IMR-90 (cell line): Measurements from ENCODE around the gene SCARF2. TPM values are rescaled to one million over a fixed set of nuclear protein-coding genes. Genes with fewer than 3 reads are reported as not detected.

Source experiments
- ATAC-seq: fragments of 200-7000 bp; cut with Tn5 transposase; 2 replicates; pipeline ENCODE4 v1.9.1; 2020; ENCODE audit warnings: low read depth, mild to moderate bottlenecking, moderate library complexity
- BruUV-seq: library from RNA; stranded (reverse); fragments of 400-500 nt; replicated peaks from 2 replicates; lab custom pipeline; 2021; lab: Mats Ljungman, UMichigan
- CTCF ChIA-PET: fragments of 300-600 bp; formaldehyde crosslinking; extraction: SDS; loops from one replicate; lab custom pipeline; 2021; ENCODE audit warnings: antibody characterized with exemption; lab: Yijun Ruan, JAX
- POLR2A ChIA-PET: fragments of 300-600 bp; sonication (Branson Sonifier 250); formaldehyde crosslinking; loops from one replicate; lab custom pipeline; 2022; ENCODE audit warnings: antibody characterized with exemption; ENCODE audit not compliant: unreplicated experiment; lab: Charles Lee
- DNase-seq: peaks from one replicate; pipeline ENCODE4 v3.0.0; 2013
- H2AFZ ChIP-seq: replicated peaks from 2 replicates; pipeline ENCODE3; 2013; ENCODE audit warnings: low read length, mild to moderate bottlenecking; ENCODE audit not compliant: poor library complexity
- H2AK5ac ChIP-seq: 2 replicates; pipeline ENCODE4 v1.6.1; 2013; ENCODE audit warnings: low read depth, low read length, inconsistent platforms
- H2AK9ac ChIP-seq: replicated peaks from 2 replicates; pipeline ENCODE3; 2013; ENCODE audit warnings: mild to moderate bottlenecking, low read depth, low read length, moderate library complexity; ENCODE audit not compliant: poor library complexity
- H2BK120ac ChIP-seq: 2 replicates; pipeline ENCODE4 v1.6.1; 2013; ENCODE audit warnings: low read depth, low read length, inconsistent platforms
- H2BK15ac ChIP-seq: 3 replicates; pipeline ENCODE4 v1.6.1; 2013; ENCODE audit warnings: low read depth, low read length, inconsistent platforms
- H2BK20ac ChIP-seq: 2 replicates; pipeline ENCODE4 v1.6.1; 2013; ENCODE audit warnings: low read depth, mild to moderate bottlenecking, inconsistent platforms, low read length, moderate library complexity
- H2BK5ac ChIP-seq: 2 replicates; pipeline ENCODE4 v1.6.1; 2013; ENCODE audit warnings: mild to moderate bottlenecking, low read depth, low read length, inconsistent platforms; ENCODE audit not compliant: poor library complexity, severe bottlenecking
- H3K14ac ChIP-seq: replicated peaks from 2 replicates; pipeline ENCODE4 v1.6.1; 2013; ENCODE audit warnings: low read depth, low read length, inconsistent platforms
- H3K18ac ChIP-seq: 2 replicates; pipeline ENCODE4 v1.6.1; 2013; ENCODE audit warnings: low read depth, low read length, control low read depth
- H3K23ac ChIP-seq: 2 replicates; pipeline ENCODE4 v1.6.1; 2013; ENCODE audit warnings: low read depth, low read length, inconsistent platforms
- H3K27ac ChIP-seq: 2 replicates; pipeline ENCODE4 v1.5.1; 2013; ENCODE audit warnings: mild to moderate bottlenecking, control low read depth, low read length; ENCODE audit not compliant: insufficient read depth
- H3K27me3 ChIP-seq: 2 replicates; pipeline ENCODE4 v1.6.1; 2013; ENCODE audit warnings: low read length; ENCODE audit not compliant: control insufficient read depth, insufficient read depth
- H3K36me3 ChIP-seq: 2 replicates; pipeline ENCODE4 v1.6.1; 2013; ENCODE audit warnings: low read length, mixed read lengths; ENCODE audit not compliant: control insufficient read depth, insufficient read depth
- H3K4ac ChIP-seq: 2 replicates; pipeline ENCODE4 v1.6.1; 2013; ENCODE audit warnings: low read depth, low read length, inconsistent platforms
- H3K4me1 ChIP-seq: 2 replicates; pipeline ENCODE4 v1.6.1; 2013; ENCODE audit warnings: low read length, mixed read lengths; ENCODE audit not compliant: control insufficient read depth, insufficient read depth
- H3K4me2 ChIP-seq: 2 replicates; pipeline ENCODE4 v1.6.1; 2013; ENCODE audit warnings: low read depth, mild to moderate bottlenecking, control low read depth, low read length, moderate library complexity
- H3K4me3 ChIP-seq: 2 replicates; pipeline ENCODE4 v1.5.1; 2013; ENCODE audit warnings: low read depth, mild to moderate bottlenecking, control low read depth, low read length, moderate library complexity; ENCODE audit not compliant: insufficient read depth
- H3K56ac ChIP-seq: 2 replicates; pipeline ENCODE4 v1.6.1; 2013; ENCODE audit warnings: low read length, inconsistent platforms; ENCODE audit not compliant: insufficient read depth; ENCODE audit errors: extremely low read depth
- H3K79me1 ChIP-seq, 2 experiments: 2 replicates each; pipeline ENCODE4 v1.6.1; 2013; ENCODE audit warnings: low read length in 2 of 2, inconsistent platforms in 1 of 2, low read depth in 1 of 2
- H3K9ac ChIP-seq: 2 replicates; pipeline ENCODE4 v1.6.1; 2013; ENCODE audit warnings: low read depth, low read length, control low read depth
- H3K9me1 ChIP-seq: 2 replicates; pipeline ENCODE4 v1.6.1; 2013; ENCODE audit warnings: low read length, inconsistent platforms; ENCODE audit not compliant: insufficient read depth
- H3K9me3 ChIP-seq: 2 replicates; pipeline ENCODE4 v1.6.1; 2013; ENCODE audit warnings: low read length; ENCODE audit not compliant: control insufficient read depth, insufficient read depth
- H4K20me1 ChIP-seq: 2 replicates; pipeline ENCODE4 v1.6.1; 2013; ENCODE audit warnings: low read length, inconsistent platforms; ENCODE audit not compliant: insufficient read depth
- H4K5ac ChIP-seq: 2 replicates; pipeline ENCODE4 v1.6.1; 2013; ENCODE audit warnings: mild to moderate bottlenecking, low read depth, low read length, control low read depth
- H4K8ac ChIP-seq, 2 experiments: 2 replicates each; pipeline ENCODE4 v1.6.1; 2013; ENCODE audit warnings: low read depth in 2 of 2, low read length in 2 of 2, control low read depth in 1 of 2, inconsistent platforms in 1 of 2
- H4K91ac ChIP-seq: 2 replicates; pipeline ENCODE4 v1.6.1; 2013; ENCODE audit warnings: low read depth, low read length, inconsistent platforms; ENCODE audit not compliant: insufficient read depth
- BHLHE40 ChIP-seq: fragments of 150-350 bp; IDR thresholded peaks from 2 replicates; pipeline ENCODE4 v1.6.1; 2016; ENCODE audit warnings: mild to moderate bottlenecking, low read depth, low read length
- CEBPB ChIP-seq: IDR thresholded peaks from 2 replicates; pipeline ENCODE4 v1.6.1; 2012; ENCODE audit warnings: low read depth, low read length, improper control_type of control experiment
- CHD1 ChIP-seq: IDR thresholded peaks from 2 replicates; pipeline ENCODE4 v1.6.1; 2012; ENCODE audit warnings: low read depth, low read length, improper control_type of control experiment
- FOS ChIP-seq: fragments of 150-350 bp; IDR thresholded peaks from 2 replicates; pipeline ENCODE4 v1.6.1; 2016; ENCODE audit warnings: low read depth, low read length
- MAFK ChIP-seq: IDR thresholded peaks from 2 replicates; pipeline ENCODE4 v1.6.1; 2012; ENCODE audit warnings: low read depth, low read length, improper control_type of control experiment
- MAZ ChIP-seq: IDR thresholded peaks from 2 replicates; pipeline ENCODE4 v1.6.1; 2012; ENCODE audit warnings: low read depth, mild to moderate bottlenecking, low read length, improper control_type of control experiment, moderate library complexity, borderline replicate concordance
- MXI1 ChIP-seq: IDR thresholded peaks from 2 replicates; pipeline ENCODE4 v1.6.1; 2012; ENCODE audit warnings: low read depth, mild to moderate bottlenecking, low read length, moderate library complexity, borderline replicate concordance
- NFE2L2 ChIP-seq: fragments of 150-350 bp; IDR thresholded peaks from 2 replicates; pipeline ENCODE4 v1.6.1; 2016; ENCODE audit warnings: low read depth, mild to moderate bottlenecking, low read length
- POLR2A ChIP-seq: IDR thresholded peaks from 2 replicates; pipeline ENCODE4 v1.6.1; 2012; ENCODE audit warnings: mild to moderate bottlenecking, low read depth, low read length
- RAD21 ChIP-seq: IDR thresholded peaks from 2 replicates; pipeline ENCODE4 v1.6.1; 2012; ENCODE audit warnings: low read length, improper control_type of control experiment
- RCOR1 ChIP-seq: IDR thresholded peaks from 2 replicates; pipeline ENCODE4 v1.6.1; 2012; ENCODE audit warnings: mild to moderate bottlenecking, low read length, improper control_type of control experiment; ENCODE audit not compliant: insufficient replicate concordance
- RFX5 ChIP-seq: IDR thresholded peaks from 2 replicates; pipeline ENCODE4 v1.8.0; 2012; ENCODE audit warnings: low read depth, mild to moderate bottlenecking, low read length, moderate library complexity
- WGBS, 2 experiments: methylation state at CpG; one replicate each; pipeline versions ENCODE4 v1.1.5 to v1.1.7; 2013; ENCODE audit warnings: missing lambda C conversion rate in 2 of 2; ENCODE audit not compliant: insufficient read length in 1 of 2; ENCODE audit errors: extremely low coverage in 2 of 2; 5-methylcytosine and 5-hydroxymethylcytosine counted together
- dilution Hi-C: fragments of 300-500 bp; cut with HindIII; formaldehyde crosslinking; loops from one replicate; pipeline ENCODE4 v1.14.3; 2018; ENCODE audit warnings: low sequenced_read_pairs; ENCODE audit not compliant: unreplicated experiment
- in situ Hi-C: fragments of 300-500 bp; cut with MboI; formaldehyde crosslinking; loops from 3 replicates; pipeline ENCODE4 v1.14.3; 2019; ENCODE audit warnings: low sequenced_read_pairs, inconsistent platforms, mixed read lengths
- intact Hi-C: fragments of 100-400 bp; cut with micrococcal nuclease; formaldehyde crosslinking; loops from 2 replicates; pipeline ENCODE4 v1.10.0; 2022
- polyA plus RNA-seq, 3 experiments: library from polyadenylated mRNA; depleted of rRNA; stranded (reverse); fragments of >200 nt; gene quantifications; 2 replicates each; pipeline ENCODE4 v1.2.3, GENCODE V29; 2012; ENCODE audit warnings: low replicate concordance in 1 of 3
- total RNA-seq: library from RNA; depleted of rRNA; stranded (reverse); fragments of >200 nt; gene quantifications from 2 replicates; pipeline ENCODE4 v1.2.3, GENCODE V29; 2012
- TF ChIP-seq, protein P1 (sequence below): conservative IDR thresholded peaks from 2 replicates; pipeline ENCODE4 v1.5.1; 2012; ENCODE audit warnings: mild to moderate bottlenecking, low read depth, low read length, improper control_type of control experiment
- TF ChIP-seq, protein P2 (sequence below): fragments of 150-350 bp; IDR thresholded peaks from 2 replicates; pipeline ENCODE4 v1.6.1; 2017; ENCODE audit warnings: mild to moderate bottlenecking, antibody characterized with exemption, low read length, low read depth
- TF ChIP-seq, protein P3 (sequence below): fragments of 150-350 bp; IDR thresholded peaks from 2 replicates; pipeline ENCODE4 v1.6.1; 2016; ENCODE audit warnings: low read depth, mild to moderate bottlenecking, low read length, moderate library complexity, borderline replicate concordance

SCARF2 gene
- total and polyA plus RNA-seq, 2 of the 4 experiments (the other 2 are of a cell fraction), result 3.4 to 37.0 TPM

DNA sequence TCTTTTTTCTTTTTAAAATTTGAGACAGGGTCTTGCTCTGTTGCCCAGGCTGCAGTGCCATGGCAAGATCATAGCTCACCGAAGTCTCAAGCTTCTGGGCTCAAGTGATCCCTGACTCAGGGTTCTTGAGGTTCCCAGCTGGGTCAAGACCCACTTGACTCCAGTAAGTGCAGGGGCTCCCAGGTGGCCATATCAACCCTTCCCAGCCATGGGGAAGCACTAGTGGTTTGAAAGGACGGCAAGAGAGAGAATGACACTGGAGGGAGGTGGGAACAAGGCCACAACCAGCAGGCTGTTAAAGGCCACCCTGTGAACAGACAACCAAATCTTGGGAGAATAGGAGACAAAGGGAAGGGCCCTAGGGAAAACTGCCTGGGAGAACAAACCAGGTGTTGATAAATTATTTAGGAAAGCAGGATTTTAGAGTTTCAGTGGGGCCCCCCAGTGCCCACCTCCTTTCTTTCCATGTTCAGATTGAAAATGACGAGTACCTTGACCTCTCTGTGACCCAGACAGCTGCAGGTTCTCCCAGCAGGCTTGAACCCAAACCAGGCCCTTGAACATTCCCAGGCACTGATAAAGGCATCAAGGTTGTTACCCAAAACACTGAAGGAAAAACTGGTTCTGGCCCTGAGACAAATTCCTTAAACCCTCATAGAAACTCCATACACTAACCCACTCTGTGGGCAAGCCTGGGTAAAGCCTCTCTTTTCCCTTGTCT lies 29.2 kb upstream of the SCARF2 start:
- Histone ChIP-seq H3K18ac (no peak overlapping the region), H3K4me2 (no peak overlapping the region), H4K91ac (no peak overlapping the region), H2AK5ac (no peak overlapping the region), H3K23ac (no peak overlapping the region), H3K9me3 (no peaks in the 10 kb centered on the region), H2AK9ac (no peak overlapping the region), H3K27ac (no peak overlapping the region), H3K14ac (no peak overlapping the region), H4K20me1 (no peaks in the 10 kb centered on the region; the same call in 1 of the 2 replicates), H3K4ac (no peak overlapping the region), H3K4me1 (no peaks in the 10 kb centered on the region), H2BK120ac (no peak overlapping the region), H3K36me3 (peaks cover 53% of the 10 kb centered on the region), H2BK20ac (no peak overlapping the region), H3K27me3 (no peaks in the 10 kb centered on the region), H3K9ac (no peak overlapping the region), H3K56ac (no peak overlapping the region), H4K8ac (no peak overlapping the region), H3K9me1 (peaks cover 11% of the 10 kb centered on the region; the same call in 1 of the 2 replicates), H2BK15ac (no peak overlapping the region), H2AFZ (no peak overlapping the region), H4K5ac (no peak overlapping the region), H3K79me1 (peaks cover 0 to 11% of the 10 kb centered on the region in 2 experiments; a peak in 1 of 4 replicates), H2BK5ac (no peak overlapping the region), H3K4me3 (no peak overlapping the region)
- no TSS peak for BruUV-seq
- 88% methylated on average over 2 of the region's 3 CpGs; no CpG with 5 or more reads in 1 of the 2 experiments for WGBS, 2 experiments
- no peak for TF ChIP-seq RFX5
- no peak for TF ChIP-seq POLR2A
- no peak for TF ChIP-seq RCOR1
- TF ChIP-seq RAD21, result no peak
- TF ChIP-seq CHD1, result no peak
- TF ChIP-seq CEBPB, result no peak
- TF ChIP-seq MXI1, result no peak
- no peak for TF ChIP-seq MAFK
- TF ChIP-seq BHLHE40, result no peak
- no peak for TF ChIP-seq MAZ
- TF ChIP-seq, protein P1, sequence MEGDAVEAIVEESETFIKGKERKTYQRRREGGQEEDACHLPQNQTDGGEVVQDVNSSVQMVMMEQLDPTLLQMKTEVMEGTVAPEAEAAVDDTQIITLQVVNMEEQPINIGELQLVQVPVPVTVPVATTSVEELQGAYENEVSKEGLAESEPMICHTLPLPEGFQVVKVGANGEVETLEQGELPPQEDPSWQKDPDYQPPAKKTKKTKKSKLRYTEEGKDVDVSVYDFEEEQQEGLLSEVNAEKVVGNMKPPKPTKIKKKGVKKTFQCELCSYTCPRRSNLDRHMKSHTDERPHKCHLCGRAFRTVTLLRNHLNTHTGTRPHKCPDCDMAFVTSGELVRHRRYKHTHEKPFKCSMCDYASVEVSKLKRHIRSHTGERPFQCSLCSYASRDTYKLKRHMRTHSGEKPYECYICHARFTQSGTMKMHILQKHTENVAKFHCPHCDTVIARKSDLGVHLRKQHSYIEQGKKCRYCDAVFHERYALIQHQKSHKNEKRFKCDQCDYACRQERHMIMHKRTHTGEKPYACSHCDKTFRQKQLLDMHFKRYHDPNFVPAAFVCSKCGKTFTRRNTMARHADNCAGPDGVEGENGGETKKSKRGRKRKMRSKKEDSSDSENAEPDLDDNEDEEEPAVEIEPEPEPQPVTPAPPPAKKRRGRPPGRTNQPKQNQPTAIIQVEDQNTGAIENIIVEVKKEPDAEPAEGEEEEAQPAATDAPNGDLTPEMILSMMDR, result no peak
- no peak for TF ChIP-seq FOS
- no peak for TF ChIP-seq NFE2L2
- TF ChIP-seq, protein P2, sequence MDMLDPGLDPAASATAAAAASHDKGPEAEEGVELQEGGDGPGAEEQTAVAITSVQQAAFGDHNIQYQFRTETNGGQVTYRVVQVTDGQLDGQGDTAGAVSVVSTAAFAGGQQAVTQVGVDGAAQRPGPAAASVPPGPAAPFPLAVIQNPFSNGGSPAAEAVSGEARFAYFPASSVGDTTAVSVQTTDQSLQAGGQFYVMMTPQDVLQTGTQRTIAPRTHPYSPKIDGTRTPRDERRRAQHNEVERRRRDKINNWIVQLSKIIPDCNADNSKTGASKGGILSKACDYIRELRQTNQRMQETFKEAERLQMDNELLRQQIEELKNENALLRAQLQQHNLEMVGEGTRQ, result no peak
- TF ChIP-seq, protein P3, sequence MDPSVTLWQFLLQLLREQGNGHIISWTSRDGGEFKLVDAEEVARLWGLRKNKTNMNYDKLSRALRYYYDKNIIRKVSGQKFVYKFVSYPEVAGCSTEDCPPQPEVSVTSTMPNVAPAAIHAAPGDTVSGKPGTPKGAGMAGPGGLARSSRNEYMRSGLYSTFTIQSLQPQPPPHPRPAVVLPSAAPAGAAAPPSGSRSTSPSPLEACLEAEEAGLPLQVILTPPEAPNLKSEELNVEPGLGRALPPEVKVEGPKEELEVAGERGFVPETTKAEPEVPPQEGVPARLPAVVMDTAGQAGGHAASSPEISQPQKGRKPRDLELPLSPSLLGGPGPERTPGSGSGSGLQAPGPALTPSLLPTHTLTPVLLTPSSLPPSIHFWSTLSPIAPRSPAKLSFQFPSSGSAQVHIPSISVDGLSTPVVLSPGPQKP, result no peak
- DNase-seq (no peak), ATAC-seq (no peak)
- ChIA-PET CTCF (no interaction called here), POLR2A (no interaction called here)
- intact Hi-C loops (no loop called here), in situ Hi-C loops (loop anchor here (10.0 kb wide), 1 partner anchor 52 kb away; no protein-coding TSS in a partner anchor), dilution Hi-C loops (no loop called here)
